ENCODE data around the gene PEX12.
"Not testable (repeated sequence)": the region's sequence is repeated elsewhere in the genome, so short reads cannot be mapped to it uniquely, and the experiment has no call there.

PEX12 gene

DNA sequence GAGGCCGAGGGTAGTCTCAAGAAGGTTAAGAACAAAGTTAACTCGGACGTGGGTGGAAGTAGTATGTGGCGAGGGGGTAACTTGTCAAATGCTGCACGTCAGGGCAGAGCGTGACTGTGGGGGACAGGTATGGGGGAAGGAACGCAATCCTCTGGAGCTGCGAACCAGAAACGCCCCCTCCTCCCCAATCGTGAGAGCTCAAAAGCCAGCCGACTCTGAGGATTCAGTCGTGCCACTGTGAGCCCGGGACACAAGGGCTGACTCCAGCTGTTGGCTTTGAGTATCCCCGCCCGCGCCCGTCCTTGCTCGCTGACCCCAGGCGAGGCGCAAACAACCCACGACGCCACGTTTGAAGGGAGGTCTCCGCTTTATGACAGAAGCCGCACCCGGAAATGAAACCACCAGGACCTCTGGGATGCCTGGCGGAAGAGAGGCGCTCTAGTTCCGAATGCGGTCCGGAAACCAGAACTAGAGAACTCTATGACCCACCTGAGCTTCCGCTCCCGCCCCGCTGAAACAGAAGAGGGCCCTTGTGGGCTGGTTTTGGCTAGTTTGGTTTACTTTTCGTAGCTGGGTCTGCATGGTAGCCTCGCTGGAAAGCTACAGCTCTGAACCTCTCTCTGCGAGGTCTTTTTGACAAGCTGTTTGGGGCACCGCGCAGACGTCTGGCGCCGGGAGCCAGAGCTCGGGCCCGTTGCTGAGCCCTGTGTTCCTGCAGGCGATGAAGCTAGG lies at the start of gene PEX12:
Gene PEX12 (minus strand): TSS at position 375 of the 732 bp plus-strand sequence. CDS start 550 bp downstream, outside the sequence.
- peak; percentile 93 for DNase-seq (ENCODE audit: low spot score)

DNA sequence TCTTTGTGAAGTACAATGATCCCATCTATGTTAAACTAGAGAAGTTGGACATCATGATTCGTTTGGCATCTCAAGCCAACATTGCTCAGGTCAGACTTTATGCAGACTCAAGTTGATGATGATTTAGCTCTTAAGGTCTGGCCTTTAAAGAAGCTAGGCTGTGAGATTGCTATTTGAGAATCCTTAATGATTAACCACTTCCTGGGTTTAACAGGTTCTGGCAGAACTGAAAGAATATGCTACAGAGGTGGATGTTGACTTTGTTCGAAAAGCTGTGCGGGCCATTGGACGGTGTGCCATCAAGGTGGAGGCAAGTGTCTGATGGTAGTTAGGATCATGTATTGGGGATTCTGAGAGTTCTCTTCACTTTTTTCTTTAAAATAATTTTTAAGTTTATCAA lies 49.0 kb upstream of the PEX12 start:
- DNase-seq (ENCODE audit: low spot score): no peak

DNA sequence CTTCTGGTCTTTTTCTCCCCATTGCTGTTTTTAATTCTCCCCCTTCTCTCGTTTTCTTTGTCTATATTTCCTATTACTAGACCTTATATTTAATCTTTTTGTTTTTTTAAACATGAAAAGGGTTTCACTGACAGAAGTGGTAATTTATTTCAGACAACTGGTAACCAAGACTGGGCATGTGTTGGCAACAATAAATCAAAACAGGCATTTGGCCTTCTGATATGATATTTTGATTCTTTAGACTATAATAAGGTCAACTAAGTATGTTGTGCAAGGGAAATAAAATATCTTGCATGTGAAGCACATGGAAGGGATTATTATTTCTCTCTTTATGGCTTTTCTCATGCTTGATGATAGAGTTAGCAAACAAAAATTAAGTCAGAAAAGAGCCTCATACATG lies 43.4 kb upstream of the PEX12 start:
- DNase-seq (ENCODE audit: low spot score): no peak

DNA sequence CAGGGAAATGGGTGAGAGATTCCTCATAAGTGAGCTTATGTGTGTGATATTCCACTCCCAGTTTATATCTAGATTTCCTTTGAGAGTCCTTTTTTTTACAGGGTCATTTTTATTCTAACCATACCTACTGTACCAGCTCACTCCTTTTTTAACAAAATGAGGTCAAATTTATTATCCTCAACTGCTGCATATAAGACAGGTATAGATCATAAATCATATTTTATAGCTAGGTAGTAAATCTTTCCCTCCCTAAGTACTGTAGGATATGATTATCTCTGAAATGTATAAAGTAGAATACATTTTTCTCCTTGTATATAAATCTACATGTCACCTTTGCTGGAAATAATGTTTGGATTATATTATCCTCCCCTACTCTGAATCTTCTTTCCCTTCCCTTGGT lies 40.3 kb upstream of the PEX12 start:
- no peak for DNase-seq (ENCODE audit: low spot score)

DNA sequence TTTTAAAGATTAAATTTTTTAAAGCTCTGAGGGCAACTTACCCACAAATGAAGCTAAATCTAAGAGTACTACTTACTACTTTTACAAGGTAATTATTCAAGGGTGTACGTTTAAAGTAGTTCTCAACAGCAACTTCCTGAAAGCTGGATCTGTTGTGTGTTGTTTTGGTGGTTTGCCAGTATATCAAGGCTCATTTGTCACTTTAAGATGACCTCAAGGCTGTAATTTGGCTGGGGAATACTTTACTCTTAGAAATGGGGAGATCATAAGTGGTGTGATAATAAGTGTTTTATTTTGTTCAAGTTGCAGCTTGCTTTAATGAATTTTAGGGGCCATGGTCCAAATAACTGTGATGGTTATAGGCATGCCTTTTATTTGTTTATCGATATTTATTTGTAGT lies 39.1 kb upstream of the PEX12 start:
- DNase-seq (ENCODE audit: low spot score): no peak

DNA sequence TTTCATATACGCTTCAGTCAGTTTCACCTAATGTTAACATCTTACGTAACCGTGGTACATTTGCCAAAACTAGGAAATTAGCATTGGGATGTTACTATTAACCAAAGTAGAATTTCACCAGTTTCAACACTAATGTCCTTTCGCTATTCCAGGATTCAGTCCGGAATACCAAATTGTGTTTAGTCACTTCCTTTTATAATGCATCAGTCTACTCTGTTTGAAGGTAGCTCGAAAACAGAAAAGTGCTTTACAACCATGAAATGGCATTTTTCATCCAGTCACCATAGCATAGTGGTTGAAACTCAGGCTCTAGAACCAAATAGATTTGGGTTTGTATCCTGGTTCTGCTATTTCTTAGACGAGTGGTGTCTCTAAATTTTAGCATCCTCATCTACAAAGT lies 38.2 kb upstream of the PEX12 start:
- DNase-seq (ENCODE audit: low spot score): no peak

DNA sequence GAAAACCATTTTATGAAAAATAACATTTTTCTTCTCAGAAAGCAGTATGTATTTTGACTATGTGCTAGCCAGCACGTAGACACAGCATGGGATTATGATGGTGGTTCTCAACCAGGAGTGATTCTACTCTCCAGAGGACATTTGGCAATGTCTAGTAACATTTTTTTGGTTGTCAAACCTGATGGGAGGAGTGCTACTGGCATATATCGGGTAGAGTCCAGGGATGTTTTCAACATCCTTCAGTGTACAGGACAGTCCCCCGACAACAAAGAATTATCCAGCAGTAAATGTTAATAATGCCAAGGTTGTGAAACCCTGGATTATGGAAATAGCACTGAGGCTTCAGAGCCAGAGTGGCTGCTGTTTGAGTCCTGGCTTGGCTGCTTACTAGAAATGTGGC lies 36.4 kb upstream of the PEX12 start:
- no peak for DNase-seq (ENCODE audit: low spot score)

DNA sequence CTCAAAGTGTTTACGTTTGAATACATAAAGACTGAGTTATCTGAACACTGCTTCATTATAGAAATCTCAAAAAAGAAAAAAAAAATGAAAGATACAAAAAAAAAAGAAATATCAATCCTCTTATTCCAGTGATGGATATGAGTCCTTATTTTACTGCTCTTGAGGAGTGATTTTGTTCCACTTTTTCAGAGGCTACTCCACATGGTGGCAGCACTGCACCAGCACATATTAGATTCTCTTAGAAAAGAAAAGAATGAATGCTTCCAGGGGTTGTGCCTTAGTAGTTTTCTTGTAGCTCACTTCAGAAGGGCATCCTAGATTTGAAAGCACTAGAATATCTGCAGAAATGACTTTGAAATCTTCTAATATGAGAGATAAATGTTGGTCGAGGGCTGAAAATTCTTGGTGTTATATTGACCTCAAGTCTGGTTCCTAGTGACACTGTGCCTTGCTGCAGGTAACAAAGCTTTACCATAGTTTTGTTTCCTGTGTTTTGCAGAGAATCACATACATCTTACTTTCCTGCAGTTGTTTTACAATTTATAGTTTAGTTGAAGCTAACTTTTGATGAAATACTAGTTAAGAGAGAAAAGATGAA lies 34.7 kb upstream of the PEX12 start:
- DNase-seq (ENCODE audit: low spot score): peak; percentile 66

DNA sequence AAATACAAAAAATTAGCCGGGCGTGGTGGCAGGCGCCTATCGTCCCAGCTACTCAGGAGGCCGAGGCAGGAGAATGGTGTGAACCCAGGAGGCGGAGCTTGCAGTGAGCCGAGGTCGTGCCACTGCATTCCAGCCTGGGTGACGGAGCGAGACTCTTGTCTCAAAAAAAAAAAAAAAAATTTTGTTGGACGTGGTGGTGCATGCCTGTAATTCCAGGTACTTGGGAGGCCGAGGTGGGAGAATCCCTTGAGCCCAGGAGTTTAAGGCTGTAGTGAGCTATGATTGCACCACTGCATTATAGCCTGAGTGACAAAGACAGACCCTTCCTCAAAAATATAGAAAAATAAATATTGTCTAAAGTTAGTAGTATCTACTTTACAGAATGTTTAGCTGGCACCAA lies 32.4 kb upstream of the PEX12 start:
- DNase-seq (ENCODE audit: low spot score): not testable (repeated sequence)

DNA sequence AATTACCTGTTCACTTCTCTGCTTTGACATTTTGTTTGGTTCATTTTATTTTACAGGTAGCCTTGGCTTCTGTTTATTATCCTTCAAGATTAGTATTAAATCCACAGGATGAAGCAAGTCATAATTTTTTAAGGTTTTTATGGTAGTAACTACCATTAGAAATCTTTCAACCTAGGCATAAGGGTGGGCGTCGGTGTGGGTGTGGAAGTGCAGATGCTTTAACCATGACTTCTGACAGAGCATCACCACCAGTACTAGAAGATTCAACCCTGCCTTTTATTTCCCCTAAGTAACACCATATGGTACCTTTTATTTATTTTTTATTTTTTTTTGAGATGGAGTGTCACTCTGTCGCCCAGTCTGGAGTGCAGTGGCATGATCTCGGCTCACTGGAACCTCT lies 31.5 kb upstream of the PEX12 start:
- no peak for DNase-seq (ENCODE audit: low spot score)

DNA sequence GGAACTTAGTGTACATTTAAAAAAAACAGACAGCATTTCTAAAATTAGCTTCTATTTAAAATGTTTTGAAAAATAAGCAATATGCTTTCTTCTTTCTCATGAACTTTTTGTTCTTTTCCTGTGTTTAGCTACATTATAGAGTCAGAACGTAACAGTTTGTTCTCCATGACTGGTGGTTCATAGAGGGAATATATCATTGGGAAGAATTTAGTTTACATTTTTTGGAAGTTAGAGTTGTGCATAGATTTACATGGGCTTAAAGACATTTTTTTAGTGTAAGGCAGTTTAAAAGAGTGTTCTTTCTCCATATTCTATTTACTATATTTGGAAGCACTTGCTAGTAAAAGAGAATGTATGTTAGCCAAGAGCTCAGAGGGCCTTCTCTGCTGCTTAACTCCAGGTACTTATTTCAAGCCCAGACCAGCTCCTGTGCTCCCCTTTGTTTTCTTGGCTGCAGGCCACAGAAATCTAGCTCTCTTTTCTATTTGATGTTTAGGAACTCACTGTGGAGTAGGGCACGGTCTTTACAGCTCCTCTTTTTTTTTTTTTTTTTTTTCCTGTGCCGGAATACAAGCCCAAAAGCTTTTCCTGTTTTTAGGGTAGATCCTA lies 29.0 kb upstream of the PEX12 start:
- no peak for DNase-seq (ENCODE audit: low spot score)

DNA sequence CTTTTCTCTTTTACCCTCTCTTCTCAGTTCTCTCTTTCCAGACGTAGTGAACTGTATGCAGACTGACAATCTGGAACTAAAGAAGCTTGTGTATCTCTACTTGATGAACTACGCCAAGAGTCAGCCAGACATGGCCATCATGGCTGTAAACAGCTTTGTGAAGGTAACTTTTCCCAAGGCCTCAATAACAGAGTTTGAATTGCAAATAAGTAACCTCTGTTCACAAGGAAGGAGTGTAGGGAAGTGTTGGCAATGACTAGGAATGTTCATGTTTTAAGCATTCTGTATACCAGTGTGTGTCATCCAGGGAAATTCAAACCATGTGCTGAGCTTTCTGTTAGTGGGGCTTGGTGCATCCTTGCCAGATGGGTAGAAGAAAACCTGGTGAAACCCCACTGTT lies 27.3 kb upstream of the PEX12 start:
- DNase-seq (ENCODE audit: low spot score): no peak

DNA sequence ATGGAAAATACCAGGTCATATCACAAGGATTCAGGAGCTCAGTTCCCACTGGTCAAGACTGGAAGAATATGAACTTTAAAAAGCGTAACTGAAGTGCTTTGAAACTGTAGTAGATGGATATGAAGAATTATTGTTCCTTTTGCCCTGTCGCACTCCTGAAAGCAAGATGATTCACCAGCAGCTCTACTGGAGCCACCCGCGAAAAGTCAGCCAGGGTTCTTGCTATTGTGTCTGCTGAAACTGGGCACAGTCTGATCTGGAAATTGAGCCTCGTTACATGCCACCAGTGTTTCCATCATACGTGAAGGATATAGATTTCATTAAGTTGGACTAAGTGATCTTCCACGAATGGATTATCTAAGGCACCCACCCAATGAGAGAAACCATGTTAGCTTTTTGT lies 25.3 kb upstream of the PEX12 start:
- no peak for DNase-seq (ENCODE audit: low spot score)

DNA sequence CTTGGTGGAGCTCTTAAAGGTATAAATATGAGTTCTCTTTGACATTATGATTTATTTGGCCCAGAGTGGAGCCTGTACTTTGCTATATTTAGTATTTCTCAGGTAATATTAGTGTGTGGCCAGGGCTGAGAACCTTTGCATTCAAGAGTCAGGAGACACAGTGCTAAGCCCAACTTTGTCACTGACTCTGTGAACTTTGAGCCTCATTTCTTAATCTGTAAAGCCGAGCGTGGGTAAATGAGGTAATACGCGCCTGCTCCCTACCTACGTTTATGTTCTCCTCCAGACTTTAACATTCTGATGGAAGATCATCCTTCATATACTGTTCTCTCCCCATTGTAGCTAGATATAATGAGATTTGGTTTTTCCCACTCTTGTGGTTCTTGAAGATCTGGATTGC lies 19.2 kb upstream of the PEX12 start:
- no peak for DNase-seq (ENCODE audit: low spot score)

DNA sequence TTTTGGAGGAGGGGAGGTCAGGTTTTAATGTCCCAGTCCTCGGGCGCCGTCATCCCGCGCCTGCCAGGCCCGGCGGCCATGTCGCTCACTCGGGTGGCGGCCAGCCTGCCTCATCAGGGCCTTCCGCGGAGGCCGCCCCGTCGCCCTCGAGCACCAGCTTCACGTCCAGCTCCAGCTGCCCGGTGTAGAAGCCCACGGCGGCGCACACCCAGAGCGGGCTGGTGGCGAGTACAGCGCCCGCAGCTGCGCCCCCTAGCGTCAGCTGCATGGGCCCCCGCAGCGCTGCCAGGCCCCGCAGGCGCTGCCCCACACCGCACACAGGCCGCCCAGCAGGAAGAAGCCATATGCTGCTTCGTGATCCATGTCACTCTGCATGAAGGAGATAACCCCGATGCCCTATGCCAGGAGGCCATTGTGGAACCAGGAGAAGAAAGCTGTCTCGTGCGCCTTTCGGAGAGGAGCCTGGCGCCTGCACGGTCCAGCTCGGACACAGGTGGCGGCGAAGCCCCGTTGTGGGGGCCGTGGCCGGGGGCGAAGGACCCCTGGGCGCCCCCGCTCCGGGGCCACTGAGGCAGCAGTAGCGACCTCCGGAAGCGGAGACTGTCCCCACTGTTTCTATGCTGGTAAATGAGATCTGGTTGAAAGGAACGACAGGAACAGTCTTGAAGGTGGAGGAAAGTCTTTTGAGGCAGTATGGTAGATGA lies 18.3 kb upstream of the PEX12 start:
- DNase-seq (ENCODE audit: low spot score): peak; percentile 30

DNA sequence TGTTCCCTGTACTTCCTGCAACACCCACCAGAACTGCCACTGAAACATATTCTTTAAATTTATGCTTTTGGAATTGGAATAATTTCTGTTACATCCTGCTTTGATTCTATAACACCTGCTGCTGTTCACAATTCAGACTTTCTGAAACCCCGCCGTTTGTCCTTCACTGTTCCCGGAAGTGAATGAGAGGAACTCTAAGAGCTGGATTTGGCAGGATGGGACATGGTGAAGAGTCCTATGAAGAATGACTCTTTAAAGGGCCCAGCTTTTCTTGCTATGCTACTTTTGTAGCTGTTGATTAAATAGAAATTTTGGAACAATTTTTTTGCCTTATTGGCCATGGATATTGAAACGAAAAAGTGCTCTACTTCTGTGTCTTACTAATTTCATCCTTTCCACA lies 17.7 kb upstream of the PEX12 start:
- no peak for DNase-seq (ENCODE audit: low spot score)

DNA sequence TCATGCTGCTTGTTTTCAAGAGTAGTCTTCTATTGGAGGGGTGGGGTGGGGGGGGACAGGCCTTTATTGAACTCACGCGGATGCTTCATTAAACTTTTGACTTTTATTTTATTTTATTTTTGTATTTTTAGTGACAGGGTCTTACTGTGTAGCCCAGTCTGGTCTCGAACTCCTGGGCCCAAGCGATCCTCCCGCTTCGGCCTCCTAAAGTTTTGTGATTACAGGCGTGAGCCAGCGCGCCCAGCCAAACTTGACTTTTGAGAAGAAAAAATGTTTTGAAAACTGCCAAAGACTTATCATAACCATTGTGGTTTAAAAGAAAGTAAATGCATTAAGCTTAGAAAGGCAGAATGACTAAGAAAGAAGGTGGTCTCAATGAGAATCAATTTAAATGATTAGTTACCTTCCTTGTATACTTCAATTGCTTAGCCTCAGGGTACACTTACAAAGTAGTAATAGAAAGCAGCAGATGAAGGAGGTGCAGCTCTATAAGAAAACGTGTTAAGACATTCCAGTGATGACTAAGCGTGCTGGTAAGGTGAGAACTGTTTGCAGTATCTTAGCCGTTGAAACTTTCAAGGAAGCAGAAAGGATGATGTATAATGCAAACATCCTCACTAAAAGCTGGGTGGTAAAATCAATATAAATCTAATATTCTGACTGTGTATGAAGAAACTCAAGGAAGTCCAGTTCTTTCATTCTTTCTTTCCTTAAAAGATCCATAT lies 10.0 kb upstream of the PEX12 start:
- no peak for DNase-seq (ENCODE audit: low spot score)

DNA sequence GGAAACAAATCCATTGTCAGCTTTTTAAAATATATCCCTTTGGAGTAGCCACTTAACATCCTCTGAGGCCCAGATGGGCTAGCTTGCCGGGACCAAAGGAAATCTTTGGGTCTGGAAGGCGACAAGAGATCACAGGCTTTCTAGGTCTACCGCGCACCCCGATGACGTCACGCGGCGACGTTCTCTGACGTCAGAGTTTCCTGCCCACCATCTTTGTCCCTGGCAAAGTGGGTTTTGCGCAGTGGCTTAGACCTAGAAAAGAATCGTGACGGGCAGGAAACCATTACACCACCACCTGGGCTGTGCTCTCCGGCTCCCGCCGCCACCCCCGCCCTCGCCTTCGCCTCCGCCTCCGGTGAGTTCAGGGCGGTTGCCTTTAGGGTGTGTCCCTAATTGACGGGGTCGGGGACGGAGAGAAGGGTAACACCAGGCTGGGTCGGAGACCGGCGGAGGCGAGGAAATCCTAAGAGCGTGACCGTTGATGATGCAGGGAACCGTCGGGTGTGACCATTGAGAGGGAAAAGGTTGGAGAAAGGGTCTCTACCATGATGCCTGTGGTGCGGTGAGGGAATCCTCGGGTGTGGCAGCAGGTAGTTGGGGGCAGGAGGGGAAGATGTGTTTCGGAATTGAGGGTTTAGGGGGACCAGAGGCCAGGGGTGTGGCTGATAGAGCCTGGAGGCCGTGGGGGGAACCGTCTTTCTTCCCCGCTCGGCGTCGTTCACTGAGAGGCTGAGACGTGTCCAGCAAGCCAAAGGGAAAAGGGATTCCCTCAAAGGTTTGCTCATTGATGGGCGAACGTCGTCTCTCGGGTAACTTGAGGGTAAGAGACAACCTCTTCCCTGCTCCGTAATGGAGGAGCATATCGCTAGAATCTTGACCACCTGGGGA lies 8.9 kb upstream of the PEX12 start, which contains the start of gene AP2B1:
Gene AP2B1 (plus strand): TSS at position 249 of the 888 bp plus-strand sequence. CDS start 6,709 bp downstream, outside the sequence.
- DNase-seq (ENCODE audit: low spot score): peak; percentile 95

DNA sequence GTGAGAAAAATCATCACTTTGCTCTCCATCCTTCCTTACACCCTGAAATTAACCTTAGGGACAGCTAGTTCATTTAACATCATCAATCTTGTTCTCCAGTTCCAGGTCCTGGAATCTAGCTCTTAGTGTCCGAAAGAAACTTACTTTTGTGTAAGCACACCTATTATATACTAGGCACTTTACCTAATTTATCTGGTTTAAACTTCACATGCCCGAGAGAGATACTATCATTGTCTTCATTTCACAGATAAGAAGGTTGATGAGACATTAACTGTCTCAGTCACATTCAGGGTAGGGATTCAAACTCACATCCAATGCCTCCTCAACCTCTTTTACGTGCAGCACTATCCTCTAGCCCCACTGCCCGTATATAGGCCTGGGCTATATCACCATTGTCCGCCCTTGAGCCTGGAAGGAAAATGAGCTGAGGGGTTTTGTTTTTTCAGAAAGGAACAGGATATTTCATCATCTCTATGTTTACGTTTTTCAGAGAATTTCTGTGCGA lies 8.2 kb upstream of the PEX12 start:
- DNase-seq (ENCODE audit: low spot score): peak; percentile 46

DNA sequence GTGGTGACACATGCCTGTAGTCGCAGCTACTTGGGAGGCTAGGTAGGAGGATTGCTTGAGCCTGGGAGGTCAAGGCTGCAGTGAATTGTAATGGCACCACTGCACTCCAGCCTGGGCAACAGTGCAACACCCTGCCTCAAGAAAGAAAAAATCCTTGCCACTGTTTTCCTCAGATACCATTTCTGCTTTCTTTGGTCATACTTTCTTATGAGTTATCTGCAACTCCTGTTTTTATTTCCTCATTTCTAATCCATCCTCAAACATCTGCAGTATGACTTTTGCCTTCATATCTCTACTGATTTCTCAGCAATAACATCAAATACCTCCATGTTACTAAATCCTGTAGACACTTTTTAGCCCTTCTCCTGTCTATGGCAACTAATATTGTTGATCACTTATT lies 5.7 kb upstream of the PEX12 start:
- DNase-seq (ENCODE audit: low spot score): no peak

DNA sequence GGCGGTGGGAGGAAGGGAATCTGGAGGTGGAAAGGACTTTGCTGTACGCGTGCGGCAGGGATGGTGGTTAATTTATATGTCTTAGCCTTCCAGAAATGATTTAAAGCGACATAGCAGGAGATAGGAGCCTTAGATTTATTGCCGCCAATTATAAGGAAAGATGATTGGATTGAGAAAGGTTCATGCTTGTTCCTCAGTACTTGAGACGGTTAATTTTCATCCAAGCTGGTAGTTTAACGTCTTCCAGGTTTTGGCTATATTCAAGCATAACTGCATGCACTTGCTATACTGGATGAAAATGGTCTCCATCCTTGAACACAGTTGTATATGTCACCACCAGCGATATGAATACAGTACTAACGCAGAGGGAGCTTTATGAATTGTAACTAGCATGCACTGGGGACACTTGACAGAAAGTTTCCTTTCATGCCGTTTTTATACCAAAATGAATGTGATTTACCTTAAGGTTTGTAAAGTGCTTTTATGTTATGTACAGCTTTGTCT lies 610 bp upstream of the PEX12 start:
- DNase-seq (ENCODE audit: low spot score): no peak
